GDM1 (cell line): ENCODE results near the gene GSN.

ENCODE experiments used
- DNase-seq: peaks from one replicate; lab custom pipeline; 2025; lab: John Stamatoyannopoulos, UW

Gene GSN

GRCh38 chr9:121372239-121373010 is 104.5 kb downstream of the GSN start:
- DNase-seq: no peak

GRCh38 chr9:121373011-121373729 is 105.2 kb downstream of the GSN start:
- no peak for DNase-seq

GRCh38 chr9:121376214-121376830 is 108.4 kb downstream of the GSN start:
- DNase-seq: no peak

- no peak for DNase-seq
These were observed 112.9 kb downstream of the GSN start for GRCh38 chr9:121380846-121381245.
